AG09309 (cell line): Measurements from ENCODE around the gene AOC3.
"Not testable (repeated sequence)": the region's sequence is repeated elsewhere in the genome, so short reads cannot be mapped to it uniquely, and the experiment has no call there.

Experiments
- DNase-seq: peaks from one replicate; pipeline ENCODE4 v3.0.0-alpha.2; 2010; ENCODE audit warnings: low read depth
- H3K4me3 ChIP-seq: 2 replicates; pipeline ENCODE4 v1.5.1; 2011; ENCODE audit warnings: mild to moderate bottlenecking, low read depth, low read length, moderate library complexity; ENCODE audit not compliant: control insufficient read depth
- TF ChIP-seq, protein P1 (sequence below): IDR thresholded peaks from 2 replicates; pipeline ENCODE4 v1.5.1; 2011; ENCODE audit warnings: mild to moderate bottlenecking, low read depth, low read length, inconsistent platforms; ENCODE audit not compliant: insufficient read depth, control insufficient read depth; ENCODE audit errors: missing control alignments

Gene AOC3

DNA sequence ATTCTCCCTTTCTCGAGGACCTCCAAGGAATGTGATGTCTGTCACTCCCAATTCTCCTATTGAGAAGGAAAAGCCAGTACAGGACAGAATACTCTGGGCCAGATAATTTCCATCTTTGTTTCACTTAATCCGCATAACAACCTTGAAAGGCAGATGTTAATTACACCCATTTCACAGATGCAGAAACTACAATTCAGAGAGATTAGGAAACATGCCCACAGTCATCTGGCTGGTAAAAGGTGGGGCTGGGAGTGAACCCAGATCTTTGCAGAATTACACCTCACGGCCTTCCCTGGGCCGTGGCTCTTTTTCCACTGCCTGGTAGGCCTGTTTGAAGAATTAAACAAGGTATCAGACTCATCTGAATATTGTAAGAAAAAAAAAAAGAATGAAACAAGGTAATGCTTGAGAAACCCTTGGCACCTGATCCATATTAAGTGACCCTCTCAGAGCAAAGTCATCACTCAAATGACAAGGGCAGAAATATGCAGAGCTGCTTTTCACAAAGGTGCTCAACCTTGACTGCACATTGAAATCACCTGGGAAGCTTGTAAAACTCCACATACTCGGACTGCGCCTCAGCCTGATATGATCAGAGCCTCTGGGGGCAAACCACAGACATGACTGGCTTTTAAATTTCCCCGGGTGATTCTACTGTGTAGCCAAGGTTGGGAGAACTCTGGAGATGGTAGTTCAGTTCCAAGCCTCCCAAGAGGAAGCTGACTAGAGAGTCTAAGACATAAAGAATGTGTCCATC is 33.0 kb downstream of the AOC3 start:
- no peak for DNase-seq
- no peak overlapping the region for H3K4me3 ChIP-seq
- TF ChIP-seq, protein P1, sequence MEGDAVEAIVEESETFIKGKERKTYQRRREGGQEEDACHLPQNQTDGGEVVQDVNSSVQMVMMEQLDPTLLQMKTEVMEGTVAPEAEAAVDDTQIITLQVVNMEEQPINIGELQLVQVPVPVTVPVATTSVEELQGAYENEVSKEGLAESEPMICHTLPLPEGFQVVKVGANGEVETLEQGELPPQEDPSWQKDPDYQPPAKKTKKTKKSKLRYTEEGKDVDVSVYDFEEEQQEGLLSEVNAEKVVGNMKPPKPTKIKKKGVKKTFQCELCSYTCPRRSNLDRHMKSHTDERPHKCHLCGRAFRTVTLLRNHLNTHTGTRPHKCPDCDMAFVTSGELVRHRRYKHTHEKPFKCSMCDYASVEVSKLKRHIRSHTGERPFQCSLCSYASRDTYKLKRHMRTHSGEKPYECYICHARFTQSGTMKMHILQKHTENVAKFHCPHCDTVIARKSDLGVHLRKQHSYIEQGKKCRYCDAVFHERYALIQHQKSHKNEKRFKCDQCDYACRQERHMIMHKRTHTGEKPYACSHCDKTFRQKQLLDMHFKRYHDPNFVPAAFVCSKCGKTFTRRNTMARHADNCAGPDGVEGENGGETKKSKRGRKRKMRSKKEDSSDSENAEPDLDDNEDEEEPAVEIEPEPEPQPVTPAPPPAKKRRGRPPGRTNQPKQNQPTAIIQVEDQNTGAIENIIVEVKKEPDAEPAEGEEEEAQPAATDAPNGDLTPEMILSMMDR, result no peak

DNA sequence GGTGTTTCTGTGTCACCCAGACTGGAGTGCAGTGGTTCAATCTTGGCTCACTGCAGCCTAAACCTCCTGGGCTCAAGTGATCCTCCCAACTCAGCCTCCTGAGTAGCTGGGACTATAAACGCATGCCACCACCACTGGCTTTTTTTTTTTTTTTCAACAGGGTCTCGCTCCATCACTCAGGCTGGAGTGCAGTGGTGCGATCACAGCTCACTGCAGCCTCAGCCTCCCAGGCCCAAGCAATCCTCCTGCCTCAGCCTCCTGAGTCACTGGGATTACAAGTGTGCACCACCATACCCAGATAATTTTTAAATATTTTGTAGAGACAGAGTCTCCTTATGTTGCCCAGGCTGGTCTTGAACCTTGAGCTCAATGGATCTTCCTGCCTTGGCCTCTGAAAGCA is 34.8 kb downstream of the AOC3 start:
- DNase-seq, H3K4me3 ChIP-seq: not testable (repeated sequence)

DNA sequence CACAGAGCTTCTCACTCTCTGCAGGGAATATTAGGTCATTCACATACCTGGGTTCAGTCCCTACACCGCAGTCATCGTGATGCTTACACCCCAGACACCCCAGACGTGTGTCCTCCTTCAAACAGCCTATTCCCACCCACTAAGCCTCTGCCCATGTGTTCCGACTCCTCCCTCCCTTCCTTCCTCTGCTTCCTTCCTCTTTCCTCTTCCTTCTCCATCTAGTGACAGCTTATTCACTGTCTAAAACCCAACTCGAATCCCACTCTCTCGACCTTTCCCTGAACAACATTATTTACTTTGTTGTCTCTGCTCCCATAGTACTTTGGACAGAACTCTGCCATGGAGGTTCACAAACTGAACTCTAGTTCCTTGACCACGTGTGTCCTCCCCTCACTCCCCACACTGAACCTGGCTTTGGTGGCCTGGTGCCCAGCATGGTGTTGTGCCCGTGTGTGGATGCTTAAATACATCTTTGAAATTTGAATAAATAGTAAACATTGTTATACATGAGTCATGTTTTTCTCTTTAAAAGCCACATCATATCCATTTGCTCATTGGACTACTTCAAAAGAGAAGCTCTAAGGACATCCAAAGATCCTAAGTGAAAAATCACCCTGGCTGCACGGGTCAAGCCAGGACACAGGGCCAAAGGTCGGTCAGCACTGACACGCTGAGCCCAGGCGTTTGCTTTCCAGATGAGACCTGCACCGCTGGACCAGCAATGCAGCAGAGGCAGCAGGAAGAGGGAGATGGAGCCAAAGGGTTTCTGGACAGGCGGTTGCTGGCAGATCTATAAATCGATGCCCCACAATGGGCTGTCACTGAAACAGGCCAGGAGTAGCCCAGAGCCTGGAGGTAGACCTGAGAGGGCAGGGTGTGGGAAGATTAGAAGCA is 35.5 kb downstream of the AOC3 start:
- TF ChIP-seq, protein P1, result no peak
- no peak for DNase-seq
- no peak overlapping the region for H3K4me3 ChIP-seq

DNA sequence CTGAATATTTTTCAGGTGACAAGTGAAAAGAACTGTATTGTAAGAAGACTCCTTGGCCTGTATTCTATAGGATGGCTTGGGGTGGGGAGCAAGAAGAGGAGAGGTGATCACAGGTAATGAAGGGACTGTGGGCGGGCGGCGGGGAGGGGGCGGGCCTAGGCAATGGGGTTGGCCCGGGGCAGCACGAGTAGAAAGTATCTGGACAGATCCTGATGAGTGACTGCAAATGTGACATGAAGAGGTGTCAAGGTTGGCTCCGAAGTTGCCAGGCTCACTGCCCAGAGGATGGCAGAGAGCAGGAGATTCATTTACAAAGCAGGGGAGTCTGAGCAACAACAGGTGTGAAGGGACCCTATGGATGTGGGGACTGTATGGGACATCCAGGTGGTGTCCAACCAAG is 38.8 kb downstream of the AOC3 start:
- TF ChIP-seq, protein P1, result no peak
- H3K4me3 ChIP-seq, result no peak overlapping the region
- no peak for DNase-seq

DNA sequence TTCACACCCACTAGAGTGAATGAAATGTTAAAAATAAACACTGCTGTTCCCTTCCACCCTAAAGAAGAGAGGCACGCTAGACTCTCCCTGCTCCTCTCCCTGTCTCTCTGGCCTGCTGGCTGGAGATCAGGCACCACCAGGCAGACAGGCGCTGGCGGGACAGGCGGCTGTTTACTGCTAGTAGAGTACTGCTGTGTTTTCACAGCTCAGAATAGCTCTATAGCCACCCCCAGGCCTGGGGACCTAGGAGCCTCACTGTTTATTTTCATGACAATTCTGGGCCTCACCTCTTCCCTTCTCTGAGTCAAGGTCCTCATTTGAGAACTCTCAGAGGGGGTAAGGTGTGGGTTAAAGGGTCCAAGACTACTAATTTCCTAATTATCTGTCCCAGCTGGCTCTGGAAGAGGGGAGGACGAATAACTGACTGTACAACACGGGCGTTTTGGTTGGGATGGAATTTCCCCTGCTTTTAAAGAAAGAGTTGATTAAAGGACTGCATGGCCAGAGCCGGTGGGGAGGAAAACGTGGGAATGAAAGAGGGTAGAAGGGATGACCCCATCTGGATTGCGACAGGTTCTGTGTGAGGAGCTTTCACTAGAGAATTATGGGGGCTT is 40.6 kb downstream of the AOC3 start:
- TF ChIP-seq, protein P1, result no peak

DNA sequence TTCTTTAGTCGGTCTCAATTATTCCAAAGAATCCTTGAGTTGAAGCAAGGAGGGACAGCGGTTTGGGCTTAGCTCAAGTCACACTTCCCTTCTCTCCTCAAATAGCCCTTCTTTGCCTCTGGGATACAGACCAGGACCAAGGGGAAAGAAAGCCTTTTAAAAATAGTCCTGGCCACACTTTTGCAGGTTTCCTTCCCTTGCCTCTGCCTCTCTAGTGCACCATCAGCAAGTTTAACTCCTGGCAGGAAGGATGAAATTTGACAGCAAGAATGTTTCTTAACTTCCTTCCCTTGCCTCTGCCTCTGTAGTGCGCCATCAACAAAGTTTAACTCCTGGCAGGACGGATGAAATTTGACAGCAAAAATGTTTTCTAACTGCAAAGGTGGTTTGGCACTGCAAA is 42.4 kb downstream of the AOC3 start:
- DNase-seq, result no peak
- no peak overlapping the region for H3K4me3 ChIP-seq
- TF ChIP-seq, protein P1, result no peak

More for the DNA sequence above, 40.6 kb downstream of the AOC3 start:
- no peak overlapping the region for H3K4me3 ChIP-seq
- no peak for DNase-seq
